GM23338 (cell line): ENCODE measurements around the gene EYS. TPM values are rescaled to one million over a fixed set of nuclear protein-coding genes. Genes with fewer than 3 reads are reported as not detected.

ENCODE experiments used
- ATAC-seq: fragments of 200-7000 bp; cut with Tn5 transposase; 3 replicates; pipeline ENCODE4 v1.9.1; 2020
- DNase-seq: peaks from one replicate; pipeline ENCODE4 v3.0.0-alpha.2; 2015; ENCODE audit warnings: low spot score
- H2AFZ ChIP-seq: fragments of 200-600 bp; sonication (generic); 2 replicates; pipeline ENCODE4 v1.8.0; 2016; ENCODE audit warnings: antibody characterized with exemption, mild to moderate bottlenecking, moderate library complexity
- H3F3A ChIP-seq: fragments of 200-600 bp; sonication (generic); replicated peaks from 2 replicates; pipeline ENCODE4 v1.8.0; 2017; ENCODE audit warnings: antibody characterized with exemption, mixed run types, low read depth
- H3K27ac ChIP-seq: fragments of 200-600 bp; sonication (generic); 2 replicates; pipeline ENCODE4 v1.6.1; 2016; ENCODE audit warnings: low read depth
- H3K27me3 ChIP-seq: fragments of 200-600 bp; sonication (generic); 2 replicates; pipeline ENCODE4 v1.8.0; 2016; ENCODE audit warnings: mild to moderate bottlenecking, mixed run types, moderate library complexity; ENCODE audit not compliant: insufficient read depth
- H3K36me3 ChIP-seq: fragments of 200-600 bp; sonication (generic); 2 replicates; pipeline ENCODE4 v1.8.0; 2016; ENCODE audit warnings: mild to moderate bottlenecking; ENCODE audit not compliant: insufficient read depth
- H3K4me1 ChIP-seq: fragments of 200-600 bp; sonication (generic); 2 replicates; pipeline ENCODE4 v1.8.0; 2016; ENCODE audit warnings: mild to moderate bottlenecking, moderate library complexity; ENCODE audit not compliant: insufficient read depth
- H3K4me2 ChIP-seq: fragments of 200-600 bp; sonication (generic); 2 replicates; pipeline ENCODE4 v1.7.1; 2017; ENCODE audit warnings: mixed run types
- H3K4me3 ChIP-seq: fragments of 200-600 bp; sonication (generic); 2 replicates; pipeline ENCODE4 v1.6.1; 2016; ENCODE audit warnings: mixed run types
- H3K79me2 ChIP-seq: fragments of 200-600 bp; sonication (generic); replicated peaks from 2 replicates; pipeline ENCODE4 v1.8.0; 2017; ENCODE audit warnings: mild to moderate bottlenecking; ENCODE audit not compliant: insufficient read depth
- H3K9me2 ChIP-seq: fragments of 200-600 bp; sonication (generic); 2 replicates; pipeline ENCODE4 v1.8.0; 2017; ENCODE audit not compliant: insufficient read depth
- H4K20me1 ChIP-seq: fragments of 200-600 bp; sonication (generic); replicated peaks from 2 replicates; pipeline ENCODE4 v1.8.0; 2017; ENCODE audit warnings: mild to moderate bottlenecking; ENCODE audit not compliant: insufficient read depth
- H3K27ac Mint-ChIP-seq: 2 replicates; pipeline ENCODE4 v1.8.0; 2020; ENCODE audit warnings: inconsistent platforms, mild to moderate bottlenecking, moderate library complexity, mixed read lengths
- H3K27me3 Mint-ChIP-seq: 3 replicates; pipeline ENCODE4 v1.8.0; 2022; ENCODE audit warnings: low read depth, mild to moderate bottlenecking, moderate library complexity, mixed read lengths, inconsistent platforms; ENCODE audit not compliant: insufficient read depth, poor library complexity
- H3K36me3 Mint-ChIP-seq: 3 replicates; pipeline ENCODE4 v1.8.0; 2021; ENCODE audit warnings: low read depth, mild to moderate bottlenecking, inconsistent platforms, moderate library complexity, mixed read lengths
- H3K4me1 Mint-ChIP-seq: 3 replicates; pipeline ENCODE4 v1.8.0; 2020; ENCODE audit warnings: mild to moderate bottlenecking, inconsistent platforms, mixed read lengths
- H3K4me3 Mint-ChIP-seq: 3 replicates; pipeline ENCODE4 v1.8.0; 2021; ENCODE audit warnings: moderate library complexity, mild to moderate bottlenecking, inconsistent platforms, mixed read lengths
- H3K9me3 Mint-ChIP-seq: 3 replicates; pipeline ENCODE4 v1.8.0; 2020; ENCODE audit warnings: moderate library complexity, mild to moderate bottlenecking, inconsistent platforms, mixed read lengths
- EZH2 ChIP-seq: fragments of 200-600 bp; sonication (generic); IDR thresholded peaks from one replicate; pipeline ENCODE4 v1.8.0; 2017; ENCODE audit warnings: antibody characterized with exemption, mild to moderate bottlenecking, low read depth; ENCODE audit not compliant: unreplicated experiment
- EZH2phosphoT487 ChIP-seq: fragments of 200-600 bp; sonication (generic); IDR thresholded peaks from one replicate; pipeline ENCODE4 v1.8.1; 2018; ENCODE audit warnings: antibody characterized with exemption; ENCODE audit not compliant: unreplicated experiment
- JUNB ChIP-seq: IDR thresholded peaks from one replicate; pipeline ENCODE4 v1.6.1; 2016; ENCODE audit warnings: antibody characterized with exemption; ENCODE audit not compliant: unreplicated experiment
- STAT1 ChIP-seq: IDR thresholded peaks from one replicate; pipeline ENCODE4 v1.6.1; 2016; ENCODE audit warnings: antibody characterized with exemption; ENCODE audit not compliant: unreplicated experiment
- ZNF331 ChIP-seq: fragments of 250-450 bp; sonication (Bioruptor Pico); IDR thresholded peaks from 2 replicates; pipeline ENCODE4 v1.5.0; 2020; ENCODE audit warnings: low read depth, mild to moderate bottlenecking, moderate library complexity
- polyA plus RNA-seq: library from polyadenylated mRNA; unstranded; fragments of >200 nt; fragmentation: Nextera tagmentation; extraction: Ambion mirVana; gene quantifications from 2 replicates; pipeline ENCODE4 v1.2.1, GENCODE V29; 2016
- total RNA-seq: library from RNA; depleted of rRNA; stranded (reverse); fragments of >200 nt; shearing (Covaris generic); gene quantifications from 2 replicates; pipeline ENCODE4 v1.2.3, GENCODE V29; 2014
- TF ChIP-seq, protein P1 (sequence below): fragments of 250-450 bp; sonication (Bioruptor Pico); IDR thresholded peaks from 2 replicates; pipeline ENCODE4 v1.5.0; 2020; ENCODE audit warnings: mild to moderate bottlenecking, moderate library complexity
- TF ChIP-seq, protein P2 (sequence below): IDR thresholded peaks from 2 replicates; pipeline ENCODE4 v1.6.1; 2016; ENCODE audit warnings: antibody characterized with exemption

Gene EYS
- total and polyA plus RNA-seq, 2 experiments from 2014 or later: 0.38 to 0.52 TPM

DNA sequence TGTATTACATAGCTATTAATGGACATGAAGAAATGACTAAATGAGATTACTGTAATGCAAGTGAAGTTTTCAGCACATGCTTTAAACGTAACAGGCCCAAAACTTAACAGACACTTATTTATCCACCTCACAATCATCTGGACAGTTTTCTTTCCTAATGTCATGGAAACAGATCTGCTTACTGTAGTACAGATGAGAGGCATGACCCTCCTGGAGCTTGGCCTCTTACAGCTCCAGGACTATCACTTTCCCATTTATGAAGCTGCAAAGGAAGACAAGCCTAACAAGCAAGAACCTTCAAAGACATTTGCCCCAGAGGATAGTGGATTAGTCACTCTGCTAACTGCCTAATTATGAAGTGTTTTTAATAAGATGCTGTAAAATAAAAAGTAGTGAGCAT is 1652.2 kb downstream of the EYS start:
- ATAC-seq: no peak
- Histone ChIP-seq H2AFZ (no peak overlapping the region), H3K9me2 (no peaks in the 10 kb centered on the region), H3K4me2 (no peak overlapping the region), H3F3A (no peaks in the 10 kb centered on the region), H3K79me2 (no peaks in the 10 kb centered on the region), H3K27me3 (no peaks in the 10 kb centered on the region), H3K4me1 (no peaks in the 10 kb centered on the region), H3K27ac (no peak overlapping the region), H4K20me1 (no peaks in the 10 kb centered on the region), H3K4me3 (no peak overlapping the region), H3K36me3 (no peaks in the 10 kb centered on the region)
- no peaks in the 10 kb centered on the region for H3K27me3 Mint-ChIP-seq
- no peaks in the 10 kb centered on the region for H3K36me3 Mint-ChIP-seq
- H3K27ac Mint-ChIP-seq: no peak overlapping the region
- no peak for DNase-seq
- no peaks in the 10 kb centered on the region; the same call in 2 of the 3 replicates for H3K9me3 Mint-ChIP-seq
- H3K4me1 Mint-ChIP-seq: no peaks in the 10 kb centered on the region
- TF ChIP-seq ZNF331 (CRISPR knock-in tag): no peak
- TF ChIP-seq, protein P1, sequence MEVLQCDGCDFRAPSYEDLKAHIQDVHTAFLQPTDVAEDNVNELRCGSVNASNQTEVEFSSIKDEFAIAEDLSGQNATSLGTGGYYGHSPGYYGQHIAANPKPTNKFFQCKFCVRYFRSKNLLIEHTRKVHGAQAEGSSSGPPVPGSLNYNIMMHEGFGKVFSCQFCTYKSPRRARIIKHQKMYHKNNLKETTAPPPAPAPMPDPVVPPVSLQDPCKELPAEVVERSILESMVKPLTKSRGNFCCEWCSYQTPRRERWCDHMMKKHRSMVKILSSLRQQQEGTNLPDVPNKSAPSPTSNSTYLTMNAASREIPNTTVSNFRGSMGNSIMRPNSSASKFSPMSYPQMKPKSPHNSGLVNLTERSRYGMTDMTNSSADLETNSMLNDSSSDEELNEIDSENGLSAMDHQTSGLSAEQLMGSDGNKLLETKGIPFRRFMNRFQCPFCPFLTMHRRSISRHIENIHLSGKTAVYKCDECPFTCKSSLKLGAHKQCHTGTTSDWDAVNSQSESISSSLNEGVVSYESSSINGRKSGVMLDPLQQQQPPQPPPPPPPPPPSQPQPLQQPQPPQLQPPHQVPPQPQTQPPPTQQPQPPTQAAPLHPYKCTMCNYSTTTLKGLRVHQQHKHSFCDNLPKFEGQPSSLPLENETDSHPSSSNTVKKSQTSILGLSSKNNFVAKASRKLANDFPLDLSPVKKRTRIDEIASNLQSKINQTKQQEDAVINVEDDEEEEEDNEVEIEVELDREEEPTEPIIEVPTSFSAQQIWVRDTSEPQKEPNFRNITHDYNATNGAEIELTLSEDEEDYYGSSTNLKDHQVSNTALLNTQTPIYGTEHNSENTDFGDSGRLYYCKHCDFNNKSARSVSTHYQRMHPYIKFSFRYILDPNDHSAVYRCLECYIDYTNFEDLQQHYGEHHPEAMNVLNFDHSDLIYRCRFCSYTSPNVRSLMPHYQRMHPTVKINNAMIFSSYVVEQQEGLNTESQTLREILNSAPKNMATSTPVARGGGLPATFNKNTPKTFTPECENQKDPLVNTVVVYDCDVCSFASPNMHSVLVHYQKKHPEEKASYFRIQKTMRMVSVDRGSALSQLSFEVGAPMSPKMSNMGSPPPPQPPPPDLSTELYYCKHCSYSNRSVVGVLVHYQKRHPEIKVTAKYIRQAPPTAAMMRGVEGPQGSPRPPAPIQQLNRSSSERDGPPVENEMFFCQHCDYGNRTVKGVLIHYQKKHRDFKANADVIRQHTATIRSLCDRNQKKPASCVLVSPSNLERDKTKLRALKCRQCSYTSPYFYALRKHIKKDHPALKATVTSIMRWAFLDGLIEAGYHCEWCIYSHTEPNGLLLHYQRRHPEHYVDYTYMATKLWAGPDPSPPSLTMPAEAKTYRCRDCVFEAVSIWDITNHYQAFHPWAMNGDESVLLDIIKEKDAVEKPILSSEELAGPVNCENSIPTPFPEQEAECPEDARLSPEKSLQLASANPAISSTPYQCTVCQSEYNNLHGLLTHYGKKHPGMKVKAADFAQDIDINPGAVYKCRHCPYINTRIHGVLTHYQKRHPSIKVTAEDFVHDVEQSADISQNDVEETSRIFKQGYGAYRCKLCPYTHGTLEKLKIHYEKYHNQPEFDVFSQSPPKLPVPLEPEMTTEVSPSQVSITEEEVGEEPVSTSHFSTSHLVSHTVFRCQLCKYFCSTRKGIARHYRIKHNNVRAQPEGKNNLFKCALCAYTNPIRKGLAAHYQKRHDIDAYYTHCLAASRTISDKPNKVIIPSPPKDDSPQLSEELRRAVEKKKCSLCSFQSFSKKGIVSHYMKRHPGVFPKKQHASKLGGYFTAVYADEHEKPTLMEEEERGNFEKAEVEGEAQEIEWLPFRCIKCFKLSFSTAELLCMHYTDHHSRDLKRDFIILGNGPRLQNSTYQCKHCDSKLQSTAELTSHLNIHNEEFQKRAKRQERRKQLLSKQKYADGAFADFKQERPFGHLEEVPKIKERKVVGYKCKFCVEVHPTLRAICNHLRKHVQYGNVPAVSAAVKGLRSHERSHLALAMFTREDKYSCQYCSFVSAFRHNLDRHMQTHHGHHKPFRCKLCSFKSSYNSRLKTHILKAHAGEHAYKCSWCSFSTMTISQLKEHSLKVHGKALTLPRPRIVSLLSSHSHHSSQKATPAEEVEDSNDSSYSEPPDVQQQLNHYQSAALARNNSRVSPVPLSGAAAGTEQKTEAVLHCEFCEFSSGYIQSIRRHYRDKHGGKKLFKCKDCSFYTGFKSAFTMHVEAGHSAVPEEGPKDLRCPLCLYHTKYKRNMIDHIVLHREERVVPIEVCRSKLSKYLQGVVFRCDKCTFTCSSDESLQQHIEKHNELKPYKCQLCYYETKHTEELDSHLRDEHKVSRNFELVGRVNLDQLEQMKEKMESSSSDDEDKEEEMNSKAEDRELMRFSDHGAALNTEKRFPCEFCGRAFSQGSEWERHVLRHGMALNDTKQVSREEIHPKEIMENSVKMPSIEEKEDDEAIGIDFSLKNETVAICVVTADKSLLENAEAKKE (CRISPR knock-in tag): no peak
- no peak for TF ChIP-seq STAT1
- no peak for TF ChIP-seq JUNB
- TF ChIP-seq EZH2phosphoT487: no peak
- H3K4me3 Mint-ChIP-seq: no peak overlapping the region

DNA sequence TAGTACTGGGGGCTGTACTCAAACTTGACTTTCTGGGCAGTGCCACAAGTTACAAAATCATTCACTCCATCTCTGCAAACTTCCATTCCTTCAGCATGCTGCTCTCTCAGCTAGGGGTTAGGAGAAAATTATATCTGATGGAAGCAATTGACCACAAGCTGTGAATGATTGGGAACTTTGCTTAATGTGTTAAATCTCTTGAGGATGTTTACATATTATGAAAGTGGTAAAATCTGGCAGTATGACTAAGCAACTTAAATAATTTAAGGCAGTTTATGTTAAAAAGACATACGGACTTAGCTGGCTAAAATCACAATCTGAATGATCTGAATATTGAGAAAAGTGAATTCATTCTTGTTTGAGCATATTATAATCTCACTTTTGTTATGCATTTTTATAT is 1656.4 kb downstream of the EYS start:
- TF ChIP-seq JUNB (no peak), EZH2 (no peak), STAT1 (no peak)
- TF ChIP-seq, protein P2, sequence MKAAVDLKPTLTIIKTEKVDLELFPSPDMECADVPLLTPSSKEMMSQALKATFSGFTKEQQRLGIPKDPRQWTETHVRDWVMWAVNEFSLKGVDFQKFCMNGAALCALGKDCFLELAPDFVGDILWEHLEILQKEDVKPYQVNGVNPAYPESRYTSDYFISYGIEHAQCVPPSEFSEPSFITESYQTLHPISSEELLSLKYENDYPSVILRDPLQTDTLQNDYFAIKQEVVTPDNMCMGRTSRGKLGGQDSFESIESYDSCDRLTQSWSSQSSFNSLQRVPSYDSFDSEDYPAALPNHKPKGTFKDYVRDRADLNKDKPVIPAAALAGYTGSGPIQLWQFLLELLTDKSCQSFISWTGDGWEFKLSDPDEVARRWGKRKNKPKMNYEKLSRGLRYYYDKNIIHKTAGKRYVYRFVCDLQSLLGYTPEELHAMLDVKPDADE: no peak
- Histone ChIP-seq H3F3A (no peaks in the 10 kb centered on the region), H3K4me3 (no peak overlapping the region), H3K9me2 (no peaks in the 10 kb centered on the region), H2AFZ (no peak overlapping the region), H3K27ac (no peak overlapping the region), H3K27me3 (no peaks in the 10 kb centered on the region), H3K4me1 (no peaks in the 10 kb centered on the region), H3K4me2 (no peak overlapping the region), H3K36me3 (no peaks in the 10 kb centered on the region), H4K20me1 (no peaks in the 10 kb centered on the region), H3K79me2 (no peaks in the 10 kb centered on the region)
- Mint-ChIP-seq H3K4me3 (no peak overlapping the region), H3K27ac (no peak overlapping the region), H3K4me1 (no peaks in the 10 kb centered on the region), H3K27me3 (no peaks in the 10 kb centered on the region), H3K9me3 (peaks cover 3% of the 10 kb centered on the region; the same call in 1 of the 3 replicates), H3K36me3 (no peaks in the 10 kb centered on the region)
- DNase-seq: no peak
- ATAC-seq: no peak
